Activated CD8-positive, alpha-beta memory T cell treated with anti-CD3 and anti-CD28 coated beads for 48 hours (primary cell): Measurements from ENCODE around the gene SLC2A5.
A peak's percentile ranks its signal among the peaks of the same experiment; 100 is the strongest.
"Not testable (repeated sequence)": the region's sequence is repeated elsewhere in the genome, so short reads cannot be mapped to it uniquely, and the experiment has no call there.

ENCODE experiments used
- DNase-seq, 3 experiments: peaks; one replicate each; pipeline ENCODE4 v3.0.0-alpha.2; 2020; ENCODE audit warnings: low read depth in 2 of 3, low spot score in 2 of 3

The SLC2A5 gene

GRCh38 chr1:9069326-9070100 lies at the start of gene SLC2A5:
Gene SLC2A5, minus strand, starts transcription at chr1:9069635. Its CDS starts 99 bp downstream, at chr1:9069536.
- no peak for DNase-seq

- DNase-seq = no peak
These were observed 48.8 kb upstream of the SLC2A5 start for GRCh38 chr1:9118186-9118585.

GRCh38 chr1:9115351-9116205 lies 46.1 kb upstream of the SLC2A5 start:
- DNase-seq = no peak

DNA sequence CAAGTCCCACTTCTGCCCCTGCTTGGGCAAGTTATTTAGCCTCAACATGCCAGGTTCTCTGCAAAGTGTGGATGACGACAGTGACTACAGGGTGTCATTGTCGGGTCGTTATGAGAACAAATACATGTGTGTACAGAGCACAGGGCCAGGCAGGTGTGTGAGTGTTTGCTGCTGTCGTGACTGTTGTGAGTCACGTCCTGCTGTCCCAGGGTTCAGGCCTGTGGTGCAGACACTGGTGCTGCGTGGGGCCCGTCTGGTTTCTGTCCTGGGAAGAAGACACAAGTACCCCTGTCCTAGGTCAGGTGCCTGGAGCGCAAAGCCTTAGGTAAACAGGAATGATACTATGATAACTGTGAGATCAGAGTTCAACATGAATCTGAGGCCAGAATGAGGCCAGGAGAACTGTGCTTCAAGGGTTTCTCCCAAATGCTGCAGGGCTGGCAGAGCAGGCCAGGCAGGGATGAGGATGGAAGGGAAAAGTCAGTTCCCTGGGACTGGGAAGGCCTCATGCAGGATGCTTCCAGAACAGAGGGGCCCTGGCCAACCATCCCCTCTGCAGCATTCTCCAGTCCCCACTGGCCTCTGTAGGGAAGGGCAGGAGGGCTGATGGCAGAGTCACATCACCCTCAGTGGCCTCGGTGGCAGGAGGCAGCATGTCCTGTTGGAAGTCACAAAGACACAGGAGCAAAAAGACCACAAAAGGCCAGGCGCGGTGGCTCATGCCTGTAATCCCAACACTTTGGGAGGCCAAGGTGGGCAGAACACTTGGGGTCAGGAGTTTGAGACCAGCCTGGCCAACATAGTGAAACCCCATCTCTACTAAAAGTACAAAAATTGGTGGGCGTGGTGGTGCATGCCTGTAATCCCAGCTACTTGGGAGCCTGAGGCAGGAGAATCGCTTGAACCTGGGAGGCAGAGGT lies 43.8 kb upstream of the SLC2A5 start:
- no peak for DNase-seq

DNA sequence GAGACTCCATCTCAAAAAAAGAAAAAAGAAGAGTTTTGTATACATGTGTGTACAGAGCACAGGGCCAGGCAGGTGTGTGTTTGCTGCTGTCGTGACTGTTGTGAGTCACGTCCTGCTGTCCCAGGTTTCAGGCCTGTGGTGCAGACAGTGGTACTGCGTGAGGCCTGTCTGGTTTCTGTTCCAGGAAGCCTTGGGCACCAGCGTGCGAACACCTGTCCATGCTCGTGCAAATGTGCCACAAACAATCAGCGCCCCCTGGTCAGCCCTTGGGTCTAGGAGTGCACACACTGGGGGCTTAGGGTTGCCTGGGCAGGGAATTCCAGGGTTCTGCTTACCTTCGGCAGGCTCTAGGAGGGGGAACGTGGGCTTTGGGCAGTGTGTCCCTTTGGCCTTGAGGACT lies 42.5 kb upstream of the SLC2A5 start:
- no peak for DNase-seq

DNA sequence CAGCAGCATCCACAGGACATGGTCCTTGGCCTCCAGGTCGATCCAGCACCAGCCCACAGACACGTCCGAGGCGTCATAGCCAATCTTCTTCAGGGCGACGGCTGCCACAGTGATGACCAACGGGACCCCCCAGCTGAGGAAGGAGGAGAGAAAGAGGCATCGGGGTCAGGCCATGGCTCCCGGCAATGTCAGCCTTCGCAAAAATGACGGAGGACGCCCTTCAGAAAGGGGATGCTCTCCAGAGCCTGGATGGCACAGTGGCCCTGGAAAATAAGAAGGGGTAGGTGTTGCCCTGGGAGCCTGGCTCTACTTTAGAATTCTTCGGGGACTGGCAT lies 41.9 kb upstream of the SLC2A5 start:
- DNase-seq = no peak

DNA sequence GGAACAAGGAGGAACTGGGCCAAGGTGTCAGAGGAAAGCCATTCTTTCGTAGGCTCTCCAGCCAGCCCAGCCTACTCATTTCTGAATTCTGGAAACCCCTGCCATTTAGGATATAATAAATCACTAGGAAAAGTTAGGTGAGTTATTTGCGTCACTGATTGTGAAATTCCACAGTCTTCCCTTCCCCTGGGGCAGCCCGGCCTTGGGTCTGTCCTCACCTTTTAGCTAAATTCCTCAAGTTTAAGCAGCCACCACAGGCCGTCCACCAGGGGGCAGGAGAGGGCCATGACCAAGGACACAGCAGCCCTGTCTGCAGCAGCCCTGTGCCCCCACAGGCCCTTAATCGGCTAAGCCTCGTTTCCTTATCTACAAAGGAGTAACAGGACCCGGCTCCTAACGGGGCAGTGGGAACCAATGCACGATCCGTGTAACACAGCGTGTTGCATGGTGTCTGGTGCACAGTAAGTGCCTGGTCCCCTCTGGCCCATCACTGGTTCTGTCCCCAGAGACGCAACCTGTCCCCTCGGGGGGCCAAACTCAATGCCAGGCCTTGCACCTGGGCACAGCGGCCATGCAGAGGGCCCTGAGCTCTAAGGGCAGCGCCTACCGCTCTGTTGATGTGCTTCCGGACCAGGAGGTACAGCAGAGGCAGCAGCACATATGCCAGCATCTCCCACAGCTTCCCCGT lies 41.4 kb upstream of the SLC2A5 start:
- peak; percentile 59 to 93 (median 92) for DNase-seq

DNA sequence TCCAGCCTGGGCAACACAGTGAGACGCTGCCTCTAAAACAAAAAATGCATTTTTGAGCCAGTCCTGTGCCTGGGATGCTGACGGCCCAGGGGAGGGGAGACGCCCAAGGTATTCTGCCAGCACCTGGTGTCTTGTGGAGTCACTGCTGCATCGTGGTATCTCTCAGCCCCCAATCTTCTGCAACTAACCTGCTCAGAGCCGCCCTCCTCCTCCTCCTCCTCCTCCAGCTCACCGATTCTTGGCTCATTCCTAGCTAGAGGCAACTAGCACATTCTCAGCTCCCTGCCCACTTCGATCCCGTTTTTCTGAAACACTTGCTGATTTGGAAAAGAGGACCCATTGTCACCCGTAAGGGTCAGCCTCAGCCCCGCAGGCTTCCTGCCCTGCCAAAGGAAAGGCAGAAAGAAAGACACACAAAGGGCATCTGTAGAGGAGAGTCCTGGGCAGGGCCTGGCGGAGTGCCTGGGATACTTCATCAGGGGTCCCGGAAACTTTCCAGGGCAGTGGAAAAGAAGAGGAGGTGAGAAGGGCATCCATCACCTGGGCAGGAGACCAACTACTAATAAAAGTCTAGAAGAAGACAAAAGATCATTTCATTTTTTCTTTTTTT lies 38.7 kb upstream of the SLC2A5 start:
- DNase-seq = no peak

- DNase-seq = no peak
These were observed 37.7 kb upstream of the SLC2A5 start for GRCh38 chr1:9107136-9107535.

DNA sequence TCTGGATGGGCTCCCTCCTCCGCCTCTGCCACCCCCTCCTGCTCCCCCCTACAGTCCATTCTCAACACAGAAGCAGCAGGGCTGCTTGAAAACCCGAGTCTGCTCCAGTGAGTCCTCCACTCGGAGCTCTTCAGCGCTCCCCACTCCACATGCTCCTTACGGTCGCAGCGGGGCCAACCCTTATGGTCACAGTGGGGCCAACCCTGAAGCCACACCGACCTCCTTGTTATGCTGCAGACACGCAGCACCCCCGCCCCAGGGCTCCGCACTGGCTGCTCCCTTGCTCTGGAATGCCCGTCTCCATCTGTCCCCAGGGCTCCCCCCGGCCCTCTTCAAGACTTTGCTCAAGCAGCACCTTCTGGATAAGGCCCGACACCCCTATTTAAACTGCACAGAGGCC lies 36.9 kb upstream of the SLC2A5 start:
- no peak for DNase-seq

GRCh38 chr1:9105336-9105867 lies 36.0 kb upstream of the SLC2A5 start:
- no peak for DNase-seq

DNA sequence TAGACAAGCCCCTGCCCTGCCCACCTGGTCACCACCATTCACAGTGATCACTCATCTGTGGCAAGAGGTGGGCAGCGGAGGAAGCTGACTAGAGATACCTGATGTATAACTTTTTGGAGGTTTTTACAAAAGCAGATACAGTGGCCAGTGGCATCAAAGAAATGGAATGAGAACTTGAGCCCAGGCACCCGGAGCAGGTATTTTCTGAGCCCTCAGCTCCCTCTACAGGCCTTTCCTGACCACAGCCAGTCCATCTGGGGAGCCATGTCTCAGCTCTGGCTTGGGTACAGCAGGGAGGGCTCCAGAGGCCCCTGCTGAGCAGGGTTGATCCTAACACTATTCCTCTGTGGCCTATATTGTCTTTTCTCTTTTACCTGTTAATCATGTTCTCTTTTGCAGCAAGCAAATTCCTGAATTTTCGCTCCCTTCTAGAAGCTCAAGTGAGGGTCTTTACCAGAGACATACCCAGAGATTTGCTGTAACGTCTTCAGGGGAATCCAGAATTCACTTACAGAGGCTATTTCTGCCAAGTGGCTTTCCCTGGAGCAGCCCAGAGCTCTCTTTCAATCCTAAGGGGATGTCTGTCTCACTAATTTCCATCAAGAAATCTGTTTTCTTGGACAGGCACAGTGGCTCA lies 32.2 kb upstream of the SLC2A5 start:
- DNase-seq = no peak

GRCh38 chr1:9100471-9101043 lies 31.1 kb upstream of the SLC2A5 start:
- DNase-seq = no peak

DNA sequence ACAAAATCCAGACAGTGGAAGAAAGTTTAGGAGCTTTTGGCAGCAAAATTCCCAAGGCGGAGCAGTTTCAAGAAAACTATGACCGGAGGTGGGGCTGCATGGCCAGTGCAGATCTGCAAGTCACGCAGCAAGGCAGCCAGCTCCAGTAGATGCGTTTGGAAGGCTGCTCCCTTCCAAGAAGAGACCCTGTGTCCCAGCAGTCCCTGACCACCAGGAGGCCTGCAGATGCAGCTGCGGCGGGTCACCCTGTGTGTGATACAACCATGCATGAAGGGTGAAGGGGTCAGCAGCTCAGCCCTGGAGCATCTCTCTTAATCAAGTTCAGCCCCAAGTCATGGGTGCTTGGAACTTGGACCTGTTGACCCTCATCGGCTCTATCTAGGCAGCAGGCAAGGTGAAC lies 30.1 kb upstream of the SLC2A5 start:
- DNase-seq = no peak

DNA sequence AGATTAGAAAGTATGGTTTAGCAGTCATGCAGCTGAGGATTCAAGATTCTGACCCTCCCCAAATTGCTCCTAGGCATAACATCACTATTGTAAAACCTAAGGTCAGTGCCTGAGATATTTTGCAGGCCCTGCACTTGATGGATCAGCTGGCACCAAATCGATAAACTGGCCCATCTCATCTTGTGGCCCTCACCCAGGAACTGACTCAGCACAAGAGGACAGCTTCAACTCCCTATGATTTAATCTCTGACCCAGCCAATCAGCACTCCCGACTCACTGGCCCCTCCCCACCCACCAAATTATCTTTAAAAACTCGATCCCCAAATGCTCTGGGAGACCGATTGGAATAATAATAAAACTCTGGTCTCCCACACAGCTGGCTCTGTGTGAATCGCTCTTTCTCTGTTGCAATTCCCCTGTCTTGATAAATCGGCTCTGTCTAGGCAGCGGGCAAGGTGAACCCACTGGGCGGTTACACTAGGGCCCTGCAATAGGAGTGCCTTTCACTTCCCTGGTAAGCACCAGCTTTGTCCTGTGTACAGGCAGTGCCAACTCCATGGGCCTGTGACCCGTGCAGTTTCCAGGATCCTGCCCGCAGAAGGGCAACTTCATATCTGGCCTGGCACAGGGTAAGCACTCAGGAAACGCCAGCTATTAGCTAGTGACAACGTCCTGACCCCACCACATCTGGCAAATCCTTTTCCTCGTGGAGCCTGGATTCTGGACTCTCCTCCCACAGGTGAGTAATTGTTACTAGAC lies 28.7 kb upstream of the SLC2A5 start:
- DNase-seq = no peak

DNA sequence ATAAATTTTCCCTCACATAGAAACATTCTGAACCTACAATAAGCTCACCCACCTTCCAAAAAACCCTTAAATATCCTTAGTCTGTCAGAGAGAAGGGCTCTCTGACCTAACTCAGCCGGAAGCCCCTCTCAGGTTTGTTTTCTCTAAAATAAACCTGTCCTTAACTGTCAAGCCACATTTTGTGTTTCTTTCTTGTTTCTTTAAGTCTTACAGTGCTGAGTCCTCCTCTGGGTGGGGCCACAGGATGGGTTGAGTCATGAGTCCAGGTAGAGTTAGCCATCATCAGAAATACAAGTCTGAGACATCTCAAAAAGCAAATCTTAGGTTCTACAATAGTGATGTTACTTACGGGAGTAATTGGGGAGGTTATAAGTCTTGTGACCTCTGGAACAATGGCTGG lies 26.4 kb upstream of the SLC2A5 start:
- DNase-seq = no peak

DNA sequence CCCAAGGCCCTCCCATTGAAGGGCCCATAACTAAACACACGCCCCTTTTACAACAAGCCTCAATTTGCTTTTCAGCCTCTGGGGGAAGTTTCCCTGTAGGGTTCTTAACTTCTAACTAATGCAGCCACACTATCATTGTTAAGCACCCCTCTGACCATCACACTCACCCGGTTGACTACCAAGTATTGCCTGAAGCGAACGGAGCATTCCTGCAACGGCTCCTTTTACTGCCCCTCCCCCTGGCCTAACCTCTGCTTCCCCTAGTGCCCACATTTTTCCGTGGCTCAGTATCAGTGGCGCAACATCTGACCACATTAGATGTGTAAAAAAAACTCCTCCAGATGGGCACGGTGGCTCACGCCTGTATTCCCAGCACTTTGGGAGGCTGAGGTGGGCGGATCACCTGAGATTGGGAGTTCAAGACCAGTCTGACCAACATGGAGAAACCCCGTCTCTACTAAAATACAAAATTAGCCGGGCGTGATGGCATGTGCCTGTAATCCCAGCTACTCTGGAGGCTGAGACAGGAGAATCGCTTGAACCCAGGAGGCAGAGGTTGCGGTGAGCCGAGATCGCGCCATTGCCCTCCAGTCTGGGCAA lies 24.7 kb upstream of the SLC2A5 start:
- not testable (repeated sequence) for DNase-seq

- no peak for DNase-seq
These were observed 24.1 kb upstream of the SLC2A5 start for GRCh38 chr1:9093581-9093980.
